SK-N-MC (cell line): ENCODE results near the gene MANBA.
A peak's percentile ranks its signal among the peaks of the same experiment; 100 is the strongest.
"Not testable (repeated sequence)": the region's sequence is repeated elsewhere in the genome, so short reads cannot be mapped to it uniquely, and the experiment has no call there.

Experiments used
- DNase-seq: peaks from one replicate; pipeline ENCODE4 v3.0.0-alpha.2; 2011; ENCODE audit warnings: low read depth, low spot score
- H3K27ac ChIP-seq: fragments of 200-600 bp; sonication (generic); 2 replicates; pipeline ENCODE4 v1.5.1; 2016; ENCODE audit warnings: mixed run types
- H3K36me3 ChIP-seq: fragments of 200-600 bp; sonication (generic); 2 replicates; pipeline ENCODE4 v1.6.1; 2017; ENCODE audit warnings: antibody characterized with exemption, low read length, mixed read lengths; ENCODE audit not compliant: insufficient read depth
- H3K4me3 ChIP-seq: fragments of 200-600 bp; sonication (generic); 2 replicates; pipeline ENCODE4 v1.5.1; 2016
- H3K9ac ChIP-seq: fragments of 200-600 bp; sonication (generic); 2 replicates; pipeline ENCODE4 v1.8.0; 2017; ENCODE audit warnings: mixed run types, mixed read lengths; ENCODE audit not compliant: insufficient read length
- H3K9me3 ChIP-seq: fragments of 200-600 bp; sonication (generic); 2 replicates; pipeline ENCODE4 v1.6.1; 2017; ENCODE audit warnings: low read depth, mild to moderate bottlenecking, antibody characterized with exemption, low read length, moderate library complexity, mixed read lengths
- EZH2 ChIP-seq: fragments of 200-600 bp; sonication (generic); IDR thresholded peaks from one replicate; pipeline ENCODE4 v1.6.1; 2017; ENCODE audit warnings: antibody characterized with exemption
- FOXP2 ChIP-seq: optimal IDR thresholded peaks from 2 replicates; pipeline ENCODE3; 2011; ENCODE audit warnings: mild to moderate bottlenecking, moderate library complexity; ENCODE audit not compliant: insufficient read depth; ENCODE audit errors: extremely low read length, control extremely low read depth
- POLR2AphosphoS5 ChIP-seq: IDR thresholded peaks from 2 replicates; pipeline ENCODE4 v1.6.1; 2012; ENCODE audit warnings: mild to moderate bottlenecking, low read depth, low read length, borderline replicate concordance

The MANBA gene

DNA sequence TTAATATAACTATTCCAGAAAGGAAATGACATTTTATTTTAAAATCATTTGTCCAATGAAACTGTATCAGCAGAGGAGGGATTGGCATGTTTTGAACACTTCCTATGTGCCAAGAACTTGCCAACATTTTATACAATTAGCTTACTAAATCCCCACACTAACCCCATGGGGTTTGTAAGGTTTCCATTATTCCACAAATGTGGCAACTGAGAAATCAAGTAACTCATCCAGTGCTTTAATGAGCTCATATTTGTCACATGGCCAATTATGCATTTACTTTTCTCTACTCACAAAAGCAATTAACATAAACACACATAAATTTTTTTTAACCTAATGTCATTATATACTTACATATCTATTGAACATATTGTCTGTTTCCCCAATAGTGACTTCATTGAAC is 37.3 kb downstream of the MANBA start:
- Histone ChIP-seq H3K36me3 (peaks cover 12% of the 10 kb centered on the region; the same call in 1 of the 2 replicates), H3K27ac (peak overlapping the region; percentile 46; the same call in 1 of the 2 replicates), H3K9ac (no peak overlapping the region), H3K9me3 (no peaks in the 10 kb centered on the region; the same call in 1 of the 2 replicates), H3K4me3 (no peak overlapping the region)
- TF ChIP-seq POLR2AphosphoS5 (no peak), FOXP2 (no peak), EZH2 (no peak)
- DNase-seq: no peak

DNA sequence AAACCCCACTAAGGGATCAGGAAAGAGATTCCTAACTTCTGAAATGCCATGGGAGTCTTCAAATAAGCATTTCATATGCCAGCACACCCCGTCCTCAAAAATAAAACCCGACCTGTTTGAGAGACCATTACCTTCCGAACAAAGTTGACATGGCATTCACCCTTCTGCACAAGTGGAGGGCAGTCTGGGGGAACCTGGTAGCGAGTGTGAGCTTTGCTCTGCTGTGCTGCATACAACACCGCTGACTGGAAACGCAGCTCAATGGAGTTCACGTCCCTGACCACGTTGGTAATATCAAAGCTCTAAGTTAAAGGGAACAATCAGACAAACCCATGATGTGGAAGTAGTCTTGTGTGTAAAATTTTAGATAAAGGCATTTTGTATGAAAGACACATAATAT is 38.0 kb downstream of the MANBA start:
- Histone ChIP-seq H3K9ac (no peak overlapping the region), H3K9me3 (no peaks in the 10 kb centered on the region; the same call in 1 of the 2 replicates), H3K36me3 (peaks cover 12% of the 10 kb centered on the region; the same call in 1 of the 2 replicates), H3K27ac (peak overlapping the region; percentile 46; the same call in 1 of the 2 replicates), H3K4me3 (no peak overlapping the region)
- TF ChIP-seq FOXP2: no peak
- no peak for TF ChIP-seq POLR2AphosphoS5
- no peak for TF ChIP-seq EZH2
- DNase-seq: no peak

DNA sequence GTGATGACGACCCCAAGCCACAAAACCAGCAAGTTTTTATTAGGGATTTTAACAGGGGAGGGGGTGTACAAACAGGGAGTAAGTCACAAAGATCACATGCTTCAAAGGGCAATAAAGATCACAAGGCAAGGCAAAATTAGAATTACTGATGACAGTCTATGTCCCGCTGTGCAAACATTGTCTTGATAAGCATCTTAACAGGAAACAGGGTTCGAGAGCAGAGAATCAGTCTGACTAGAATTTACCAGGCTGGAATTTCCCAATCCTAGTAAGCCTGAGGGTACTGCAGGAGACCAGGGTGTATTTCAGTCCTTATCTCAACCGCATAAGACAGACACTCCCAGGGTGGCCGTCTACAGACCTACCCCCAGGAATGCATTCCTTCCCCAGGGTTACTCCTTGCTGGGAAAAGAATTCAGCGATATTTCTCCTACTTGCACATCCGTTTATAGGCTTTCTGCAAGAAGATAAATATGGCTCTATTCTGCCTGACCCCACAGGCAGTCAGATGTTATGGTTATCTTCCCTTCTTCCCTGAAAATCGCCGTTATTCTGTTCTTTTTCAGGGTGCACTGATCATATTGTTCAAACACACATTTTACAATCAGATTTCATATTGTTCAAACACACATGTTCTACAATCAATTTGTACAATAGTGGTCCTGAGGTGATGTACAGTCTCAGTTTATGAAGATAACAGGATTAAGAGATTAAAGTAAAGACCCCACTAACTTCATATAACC is 41.8 kb downstream of the MANBA start:
- Histone ChIP-seq H3K27ac (peak overlapping the region; percentile 94), H3K4me3 (peak overlapping the region; percentile 55; the same call in 1 of the 2 replicates), H3K36me3 (peaks cover 12% of the 10 kb centered on the region; the same call in 1 of the 2 replicates)
- peak; percentile 98 for DNase-seq
- not testable (repeated sequence) for H3K9me3 ChIP-seq, H3K9ac ChIP-seq

DNA sequence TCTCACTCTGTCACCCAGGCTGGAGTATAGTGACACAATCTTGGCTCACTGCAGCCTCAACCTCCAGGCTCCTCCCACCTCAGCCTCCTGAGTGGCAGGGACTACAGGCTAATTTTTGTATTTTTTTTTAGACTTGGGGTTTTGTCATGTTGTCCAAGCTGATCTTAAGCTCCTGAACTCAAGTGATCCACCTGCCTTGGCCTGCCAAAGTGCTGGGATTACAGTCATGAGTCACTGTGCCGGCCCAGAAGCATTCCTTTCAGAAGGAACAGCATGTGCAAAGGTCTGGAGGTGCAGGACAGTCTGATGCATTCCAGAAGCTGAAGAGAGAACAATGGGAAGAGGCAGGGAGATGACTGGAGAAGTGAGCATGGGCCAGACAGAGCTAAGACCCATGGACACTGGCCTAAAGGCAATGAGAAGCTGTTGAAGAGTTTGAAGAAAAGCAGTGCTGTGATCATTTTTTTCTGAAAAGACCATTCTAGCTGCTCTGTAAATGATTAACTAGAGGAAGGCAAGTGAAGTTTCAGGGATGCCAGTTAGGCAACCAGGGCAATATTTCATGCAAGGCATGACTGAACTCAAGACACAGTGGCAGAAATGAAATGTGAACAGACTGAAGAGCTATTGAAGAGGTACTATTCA is 43.2 kb downstream of the MANBA start:
- H3K9me3 ChIP-seq: no peaks in the 10 kb centered on the region; the same call in 1 of the 2 replicates
- H3K9ac ChIP-seq: no peak overlapping the region
- H3K4me3 ChIP-seq: no peak overlapping the region
- TF ChIP-seq POLR2AphosphoS5: no peak
- TF ChIP-seq EZH2: no peak
- TF ChIP-seq FOXP2: no peak
- no peak for DNase-seq
- peak overlapping the region; percentile 94 for H3K27ac ChIP-seq
- H3K36me3 ChIP-seq: peaks cover 7% of the 10 kb centered on the region; the same call in 1 of the 2 replicates

DNA sequence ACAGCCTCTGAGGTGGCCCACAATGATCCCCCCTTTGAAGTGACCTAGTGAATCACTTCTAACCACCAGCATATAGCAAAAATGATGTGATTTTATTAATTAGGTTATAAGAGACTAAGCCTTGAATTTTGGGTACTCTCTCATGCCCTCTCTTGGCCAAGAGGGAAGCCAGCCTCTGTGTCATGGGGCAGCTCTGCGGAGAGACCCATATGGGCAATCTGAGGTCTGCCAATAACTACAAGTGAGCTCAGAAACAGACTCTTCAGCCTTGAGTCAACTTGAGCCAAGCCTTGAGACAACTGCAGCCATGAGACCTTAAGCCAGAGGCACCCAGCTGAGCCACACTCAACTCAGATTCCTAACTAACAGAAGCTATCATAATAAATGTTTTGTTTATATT is 45.7 kb downstream of the MANBA start:
- Histone ChIP-seq H3K36me3 (no peaks in the 10 kb centered on the region), H3K4me3 (no peak overlapping the region), H3K27ac (no peak overlapping the region), H3K9me3 (no peaks in the 10 kb centered on the region; the same call in 1 of the 2 replicates), H3K9ac (no peak overlapping the region)
- TF ChIP-seq FOXP2 (no peak), EZH2 (no peak), POLR2AphosphoS5 (no peak)
- no peak for DNase-seq

DNA sequence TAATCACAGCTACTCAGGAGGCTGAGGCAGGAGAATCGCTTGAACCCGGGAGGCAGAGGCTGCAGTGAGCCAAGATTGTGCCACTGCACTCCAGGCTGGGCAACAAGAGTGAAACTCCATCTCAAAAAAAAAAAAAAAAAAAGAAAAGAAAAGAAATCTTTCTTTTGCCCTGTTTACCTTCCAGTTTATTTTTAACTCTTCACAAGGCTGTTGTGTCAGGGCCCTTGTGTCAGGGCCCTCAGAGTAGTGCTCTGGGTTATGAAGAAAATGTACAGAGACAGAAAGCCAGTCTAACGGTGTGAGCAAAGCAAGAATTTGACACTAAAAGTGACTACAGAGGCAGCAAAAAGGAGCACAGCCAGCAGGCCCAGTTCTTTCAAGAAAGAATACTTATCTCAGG is 47.0 kb downstream of the MANBA start:
- H3K9ac ChIP-seq, H3K4me3 ChIP-seq, DNase-seq, H3K36me3 ChIP-seq, H3K9me3 ChIP-seq, H3K27ac ChIP-seq: not testable (repeated sequence)

DNA sequence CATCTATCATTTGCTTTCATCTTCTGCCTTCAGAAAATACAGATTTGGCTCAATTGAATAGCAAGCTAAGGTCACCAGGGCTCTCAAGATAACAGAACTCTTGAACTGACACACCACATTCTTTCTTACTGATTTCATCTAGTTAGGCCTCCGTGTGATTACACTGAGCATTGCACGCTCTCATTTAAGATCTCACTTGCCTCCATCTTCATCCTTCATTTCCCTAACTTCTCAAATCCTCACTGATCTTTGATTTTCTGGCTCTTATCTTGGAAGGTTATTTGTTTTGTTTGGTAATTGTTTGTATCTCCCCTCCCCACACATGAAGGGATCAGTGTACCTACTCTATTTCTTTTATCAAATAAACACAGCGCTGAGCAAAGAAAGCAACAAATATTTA is 47.7 kb downstream of the MANBA start:
- Histone ChIP-seq H3K27ac (no peak overlapping the region), H3K9me3 (no peaks in the 10 kb centered on the region), H3K36me3 (no peaks in the 10 kb centered on the region), H3K9ac (no peak overlapping the region), H3K4me3 (no peak overlapping the region)
- TF ChIP-seq EZH2: no peak
- TF ChIP-seq FOXP2: no peak
- no peak for TF ChIP-seq POLR2AphosphoS5
- no peak for DNase-seq

DNA sequence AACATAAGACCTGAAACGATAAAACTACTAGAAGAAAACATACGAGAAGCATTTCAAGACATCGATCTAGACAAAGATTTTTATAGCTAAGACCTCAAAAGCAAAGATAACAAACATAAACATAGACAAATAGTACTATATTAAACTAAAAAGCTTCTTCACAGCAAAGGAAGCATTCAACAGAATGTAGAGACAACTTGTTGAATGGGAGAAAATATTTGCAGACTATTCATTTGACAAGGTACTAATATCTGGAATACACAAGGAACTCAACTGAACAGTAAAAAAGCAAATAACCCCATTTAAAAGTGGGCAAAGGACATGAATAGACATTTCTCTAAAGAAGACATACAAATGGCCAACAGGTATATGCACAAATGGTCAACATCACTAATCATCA is 49.8 kb downstream of the MANBA start:
- no peak overlapping the region for H3K9ac ChIP-seq
- DNase-seq: no peak
- H3K4me3 ChIP-seq: no peak overlapping the region
- H3K36me3 ChIP-seq: no peaks in the 10 kb centered on the region
- no peak overlapping the region for H3K27ac ChIP-seq
- no peak for TF ChIP-seq FOXP2
- TF ChIP-seq POLR2AphosphoS5: no peak
- TF ChIP-seq EZH2: no peak
- no peaks in the 10 kb centered on the region for H3K9me3 ChIP-seq

DNA sequence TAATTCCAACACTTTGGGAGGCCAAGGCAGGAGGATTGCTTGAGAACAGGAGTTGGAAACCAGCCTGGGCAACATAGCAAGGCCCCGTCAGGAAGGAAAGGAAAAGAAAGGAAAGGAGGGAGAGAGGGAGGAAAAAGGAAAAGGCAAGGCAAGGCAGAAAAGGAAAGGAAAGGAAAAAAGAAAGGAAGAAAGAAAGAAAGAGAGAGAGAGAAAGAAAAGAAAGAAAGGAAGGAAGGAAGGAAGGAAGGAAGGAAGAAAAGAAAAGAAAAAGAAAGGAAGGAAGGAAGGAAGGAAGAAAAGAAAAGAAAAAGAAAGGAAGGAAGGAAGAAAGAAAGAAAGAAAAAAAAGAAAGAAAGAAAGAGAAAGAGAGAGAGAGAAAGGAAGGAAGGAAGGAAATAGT is 51.7 kb downstream of the MANBA start:
- H3K9ac ChIP-seq, H3K27ac ChIP-seq, DNase-seq, H3K9me3 ChIP-seq, H3K4me3 ChIP-seq, H3K36me3 ChIP-seq: not testable (repeated sequence)
